H1 (cell line): ENCODE measurements around the gene SPINDOC. TPM values are rescaled to one million over a fixed set of nuclear protein-coding genes. Genes with fewer than 3 reads are reported as not detected.

ENCODE experiments used
- CTCF ChIA-PET: fragments of 300-600 bp; sonication (Branson Sonifier 250); formaldehyde crosslinking; loops from one replicate; lab custom pipeline; 2021; ENCODE audit not compliant: partially characterized antibody; lab: Charles Lee
- POLR2A ChIA-PET: fragments of 300-600 bp; sonication (Branson Sonifier 250); formaldehyde crosslinking; loops from one replicate; lab custom pipeline; 2021; ENCODE audit warnings: inconsistent platforms; ENCODE audit not compliant: partially characterized antibody; lab: Charles Lee
- DNase-seq, 2 experiments: peaks; one replicate each; pipeline versions ENCODE4 v3.0.0 to v3.0.0-alpha.2; 2010 to 2022; ENCODE audit warnings: low spot score in 2 of 2, low read depth in 1 of 2, mixed read lengths in 1 of 2
- FAIRE-seq: peaks from 2 replicates; lab custom pipeline; 2011; peaks lifted over from hg19 to GRCh38; lab: Jason Lieb, UNC
- H2AFZ ChIP-seq: 2 replicates; pipeline ENCODE4 v1.8.1; 2012; ENCODE audit warnings: low read length, inconsistent platforms
- H2AK5ac ChIP-seq: 2 replicates; pipeline ENCODE4 v1.6.1; 2013; ENCODE audit warnings: low read depth, low read length
- H2BK120ac ChIP-seq: replicated peaks from 2 replicates; pipeline ENCODE3; 2013; ENCODE audit warnings: low read depth, low read length, inconsistent platforms
- H2BK12ac ChIP-seq: 2 replicates; pipeline ENCODE4 v1.6.1; 2013; ENCODE audit warnings: low read depth, low read length
- H2BK15ac ChIP-seq: 2 replicates; pipeline ENCODE4 v1.6.1; 2013; ENCODE audit warnings: low read length
- H2BK20ac ChIP-seq: 2 replicates; pipeline ENCODE4 v1.6.1; 2013; ENCODE audit warnings: low read length
- H2BK5ac ChIP-seq: 2 replicates; pipeline ENCODE4 v1.6.1; 2013; ENCODE audit warnings: low read depth, low read length
- H3K14ac ChIP-seq: 2 replicates; pipeline ENCODE4 v1.6.1; 2013; ENCODE audit warnings: inconsistent platforms; ENCODE audit not compliant: insufficient read length
- H3K18ac ChIP-seq: 2 replicates; pipeline ENCODE4 v1.6.1; 2013; ENCODE audit warnings: low read length; ENCODE audit errors: extremely low read depth
- H3K23ac ChIP-seq: 2 replicates; pipeline ENCODE4 v1.6.1; 2013; ENCODE audit warnings: inconsistent platforms; ENCODE audit not compliant: insufficient read length
- H3K23me2 ChIP-seq: 2 replicates; pipeline ENCODE4 v1.6.1; 2013; ENCODE audit warnings: low read depth, low read length
- H3K27ac ChIP-seq: 2 replicates; pipeline ENCODE4 v1.6.1; 2011; ENCODE audit warnings: low read depth, low read length, inconsistent platforms
- H3K27me3 ChIP-seq, 4 experiments: replicated peaks in 1 of 4; 1 replicate in 1 of 4; 2 replicates in 3 of 4; pipeline versions ENCODE4 v1.6.1 to v1.8.1; 2011 to 2013; ENCODE audit warnings: low read length in 3 of 4, mild to moderate bottlenecking in 3 of 4, inconsistent platforms in 2 of 4, mixed read lengths in 2 of 4, moderate library complexity in 1 of 4; ENCODE audit not compliant: control insufficient read depth in 3 of 4, insufficient read depth in 3 of 4; ENCODE audit errors: extremely low read depth in 1 of 4
- H3K36me3 ChIP-seq, 4 experiments: 2 replicates each; pipeline versions ENCODE4 v1.6.1 to v1.8.1; 2011 to 2013; ENCODE audit warnings: mild to moderate bottlenecking in 4 of 4, low read length in 3 of 4, moderate library complexity in 2 of 4, control low read depth in 1 of 4, inconsistent platforms in 1 of 4; ENCODE audit not compliant: insufficient read depth in 4 of 4, control insufficient read depth in 2 of 4
- H3K4ac ChIP-seq: replicated peaks from 2 replicates; pipeline ENCODE3; 2013; ENCODE audit warnings: low read length, low read depth, mixed read lengths, inconsistent platforms; ENCODE audit not compliant: insufficient read length
- H3K4me1 ChIP-seq, 4 experiments: replicated peaks in 1 of 4; 1 replicate in 1 of 4; 2 replicates in 3 of 4; pipeline versions ENCODE4 v1.6.1 to v1.8.1; 2011 to 2013; ENCODE audit warnings: low read length in 3 of 4, inconsistent platforms in 2 of 4, mixed read lengths in 1 of 4; ENCODE audit not compliant: insufficient read depth in 4 of 4, control insufficient read depth in 3 of 4
- H3K4me2 ChIP-seq, 2 experiments: 2 replicates each; pipeline versions ENCODE4 v1.6.1 to v1.8.1; 2011 to 2013; ENCODE audit warnings: low read depth in 2 of 2, low read length in 2 of 2, control low read depth in 1 of 2, inconsistent platforms in 1 of 2, mild to moderate bottlenecking in 1 of 2; ENCODE audit not compliant: insufficient read depth in 1 of 2
- H3K4me3 ChIP-seq, 4 experiments: fragments of 200-600, 300-600 bp in 1 of 4; sonication (generic), shearing (Covaris generic), sonication (Bioruptor Twin) in 1 of 4; 2 replicates each; pipeline versions ENCODE4 v1.5.1 to v1.8.1; 2011 to 2016; ENCODE audit warnings: low read length in 4 of 4, low read depth in 3 of 4, control low read depth in 2 of 4, inconsistent platforms in 2 of 4, mild to moderate bottlenecking in 2 of 4, mixed read lengths in 1 of 4, moderate library complexity in 1 of 4; ENCODE audit not compliant: insufficient read depth in 2 of 4; ENCODE audit errors: extremely low read depth in 1 of 4
- H3K56ac ChIP-seq: replicated peaks from 2 replicates; pipeline ENCODE3; 2013; ENCODE audit warnings: low read depth, mild to moderate bottlenecking, mixed read lengths, low read length, inconsistent platforms; ENCODE audit not compliant: insufficient read length
- H3K79me1 ChIP-seq: 2 replicates; pipeline ENCODE4 v1.6.1; 2013; ENCODE audit warnings: low read depth, low read length, control low read depth
- H3K79me2 ChIP-seq, 2 experiments: 2 replicates each; pipeline versions ENCODE4 v1.6.1 to v1.8.1; 2012 to 2013; ENCODE audit warnings: low read length in 2 of 2, mild to moderate bottlenecking in 2 of 2, inconsistent platforms in 1 of 2; ENCODE audit not compliant: insufficient read depth in 2 of 2, control insufficient read depth in 1 of 2
- H3K9ac ChIP-seq, 4 experiments: replicated peaks in 1 of 4; 1 replicate in 1 of 4; 2 replicates in 3 of 4; pipeline versions ENCODE4 v1.6.1 to v1.8.1; 2011 to 2013; ENCODE audit warnings: low read depth in 3 of 4, low read length in 3 of 4, control low read depth in 2 of 4, mild to moderate bottlenecking in 2 of 4, moderate library complexity in 2 of 4, inconsistent platforms in 1 of 4; ENCODE audit errors: extremely low read depth in 1 of 4
- H3K9me3 ChIP-seq, 2 experiments: 2 replicates each; pipeline versions ENCODE4 v1.6.1 to v1.8.1; 2012 to 2013; ENCODE audit warnings: mild to moderate bottlenecking in 2 of 2, moderate library complexity in 2 of 2, control low read depth in 1 of 2, inconsistent platforms in 1 of 2, low read depth in 1 of 2, low read length in 1 of 2, mixed read lengths in 1 of 2; ENCODE audit not compliant: insufficient read depth in 2 of 2
- H4K20me1 ChIP-seq, 2 experiments: replicated peaks in 1 of 2; 2 replicates each; pipeline versions ENCODE3 to v1.8.1; 2011 to 2013; ENCODE audit warnings: inconsistent platforms in 2 of 2, low read length in 2 of 2, mild to moderate bottlenecking in 1 of 2; ENCODE audit not compliant: insufficient read depth in 2 of 2, control insufficient read depth in 1 of 2
- H4K5ac ChIP-seq: 2 replicates; pipeline ENCODE4 v1.6.1; 2013; ENCODE audit warnings: low read length, low read depth, mixed read lengths, inconsistent platforms; ENCODE audit not compliant: insufficient read length
- H4K8ac ChIP-seq: 2 replicates; pipeline ENCODE4 v1.8.0; 2013; ENCODE audit warnings: mild to moderate bottlenecking, moderate library complexity, low read length, inconsistent platforms; ENCODE audit not compliant: insufficient read depth; ENCODE audit errors: extremely low read depth
- H4K91ac ChIP-seq: replicated peaks from 2 replicates; pipeline ENCODE3; 2013; ENCODE audit warnings: low read length, mixed read lengths, inconsistent platforms; ENCODE audit not compliant: insufficient read length
- CTCF ChIP-seq, 3 experiments: IDR thresholded peaks; 1 replicate in 2 of 3; 2 replicates in 1 of 3; pipeline versions ENCODE4 v1.5.1 to v1.6.1; 2011; ENCODE audit warnings: low read length in 3 of 3, mild to moderate bottlenecking in 3 of 3, inconsistent platforms in 2 of 3, low read depth in 1 of 3, moderate library complexity in 1 of 3; ENCODE audit not compliant: insufficient read depth in 1 of 3; ENCODE audit errors: control extremely low read depth in 1 of 3
- HDAC6 ChIP-seq: IDR thresholded peaks from one replicate; pipeline ENCODE4 v1.7.1; 2012; ENCODE audit warnings: low read depth, mild to moderate bottlenecking, inconsistent platforms, low read length, moderate library complexity
- JUND ChIP-seq: IDR thresholded peaks from 2 replicates; pipeline ENCODE4 v1.6.1; 2011; ENCODE audit warnings: mild to moderate bottlenecking, improper control_type of control experiment, low read length
- MAX ChIP-seq: IDR thresholded peaks from 2 replicates; pipeline ENCODE4 v1.6.1; 2012; ENCODE audit warnings: inconsistent platforms
- RAD21 ChIP-seq, 2 experiments: IDR thresholded peaks in 1 of 2; conservative IDR thresholded peaks in 1 of 2; 2 replicates each; pipeline ENCODE4 v1.6.1; 2011; ENCODE audit warnings: low read depth in 2 of 2, low read length in 2 of 2, improper control_type of control experiment in 1 of 2, inconsistent platforms in 1 of 2, mild to moderate bottlenecking in 1 of 2, moderate library complexity in 1 of 2
- SP1 ChIP-seq: IDR thresholded peaks from 2 replicates; pipeline ENCODE4 v1.6.1; 2011; ENCODE audit warnings: low read depth, low read length
- SP4 ChIP-seq: IDR thresholded peaks from 2 replicates; pipeline ENCODE4 v1.6.1; 2012; ENCODE audit warnings: low read length, inconsistent platforms
- TEAD4 ChIP-seq: IDR thresholded peaks from 2 replicates; pipeline ENCODE4 v1.6.1; 2012; ENCODE audit warnings: low read depth, low read length, inconsistent platforms, mixed read lengths
- WGBS, 2 experiments: shearing (Covaris generic) in 1 of 2; methylation state at CpG; one replicate each; pipeline versions ENCODE4 v1.1.6 to v1.1.7; 2013 to 2015; ENCODE audit warnings: low lambda C conversion rate in 2 of 2, mixed read lengths in 2 of 2, inconsistent platforms in 1 of 2, low coverage in 1 of 2, missing lambda C conversion rate in 1 of 2; ENCODE audit not compliant: insufficient replicate concordance in 2 of 2, insufficient coverage in 1 of 2, insufficient read length in 1 of 2; ENCODE audit errors: extremely low coverage in 1 of 2, missing lambda C conversion rate in 1 of 2; 5-methylcytosine and 5-hydroxymethylcytosine counted together
- polyA plus RNA-seq, 7 experiments: library from polyadenylated mRNA; depleted of rRNA in 3 of 7; stranded (reverse) in 5 of 7; unstranded in 2 of 7; fragments of >200 nt in 5 of 7; fragments of 200-250 nt in 2 of 7; gene quantifications; 1 replicate in 5 of 7; 2 replicates in 1 of 7; 4 replicates in 1 of 7; pipeline versions ENCODE4 v1.2.1 to v1.2.3, GENCODE V29; 2011 to 2013; ENCODE audit warnings: missing spikeins in 2 of 7, mixed read lengths in 2 of 7
- total RNA-seq: library from RNA; stranded (reverse); fragmentation: NEBNext Ultra II Directional; extraction: Animal tissue kit (Norgen Biotek cat#: 25700); gene quantifications from 2 replicates; pipeline ENCODE4 v1.2.1, GENCODE V29; 2021

SPINDOC gene
- total and polyA plus RNA-seq, 2 of the 8 experiments (the other 6 are each of a cell fraction or from before 2014, with no cell fraction given) = 78.7 to 99.7 TPM

- H3K27ac ChIP-seq = no peak overlapping the region
- no peak overlapping the region for H3K4me3 ChIP-seq
- peak overlapping the region; percentile 87; the same call in 1 of the 2 replicates for H2BK5ac ChIP-seq
- H4K20me1 ChIP-seq = peaks cover 0 to 6% of the 10 kb centered on the region in 2 experiments
- FAIRE-seq (peak; percentile 7), DNase-seq (peak in 1 of 2 experiments; percentile 65)
- H3K4me2 ChIP-seq = no peak overlapping the region
- H3K14ac ChIP-seq = no peak overlapping the region
- H2AK5ac ChIP-seq = no peak overlapping the region
- no peak overlapping the region for H2AFZ ChIP-seq
- H3K23ac ChIP-seq = no peak overlapping the region
- peak overlapping the region; percentile 99; the same call in 1 of the 2 replicates for H2BK15ac ChIP-seq
- H3K4ac ChIP-seq = no peak overlapping the region
- H2BK12ac ChIP-seq = peak overlapping the region; percentile 71; the same call in 1 of the 2 replicates
- H3K79me2 ChIP-seq = no peaks in the 10 kb centered on the region
- H3K18ac ChIP-seq = peak overlapping the region; percentile 84; the same call in 1 of the 2 replicates
- no peak overlapping the region for H3K9ac ChIP-seq
- peaks cover 3 to 12% (median 8%) of the 10 kb centered on the region in 4 experiments for H3K4me1 ChIP-seq
- no peak overlapping the region for H4K5ac ChIP-seq
- no peaks in the 10 kb centered on the region for H3K9me3 ChIP-seq
- 98% methylated on average over 8 of the region's 8 CpGs; no CpG with 5 or more reads in 1 of the 2 experiments for WGBS, 2 experiments
- peak overlapping the region; percentile 51 for H2BK20ac ChIP-seq
- peaks cover 0 to 24% (median 9%) of the 10 kb centered on the region in 4 experiments; a peak in 6 of 8 replicates for H3K36me3 ChIP-seq
- H4K91ac ChIP-seq = peak overlapping the region; percentile 36
- H2BK120ac ChIP-seq = no peak overlapping the region
- H3K23me2 ChIP-seq = no peaks in the 10 kb centered on the region
- no peaks in the 10 kb centered on the region; the same call in 1 of the 2 replicates for H3K79me1 ChIP-seq
- no peaks in the 10 kb centered on the region for H3K27me3 ChIP-seq
- H3K56ac ChIP-seq = no peak overlapping the region
- ChIA-PET CTCF (interaction anchor here (1.0 to 3.9 kb wide), 30 partner anchors 10 to 122 kb away, joined by 3 to 17 read pairs (median 5); partner anchors contain the start of gene ZFTA), POLR2A (interaction anchor here (0.9 to 9.0 kb wide), 10 partner anchors 12 to 88 kb away, joined by 3 to 85 read pairs (median 4); no protein-coding TSS in a partner anchor)
- H4K8ac ChIP-seq = no peak overlapping the region
- TF ChIP-seq HDAC6 = no peak
- TF ChIP-seq MAX = 0 out of 2 replicates have a peak, but pooled peaks have one; percentile 9
- no peak for TF ChIP-seq SP1
- TF ChIP-seq TEAD4 = peak; percentile 73
- no peak for TF ChIP-seq SP4
- TF ChIP-seq JUND = no peak
- peak; percentile 76 to 84 for TF ChIP-seq RAD21 (IDR thresholded peaks at IDR 0.05 in 1 of 2, conservative IDR thresholded peaks at IDR 0.05 in 1 of 2; ENCODE audit: low read depth in 2 of 2, low read length in 2 of 2)
- TF ChIP-seq CTCF (IDR thresholded peaks at IDR 0.05; ENCODE audit: control extremely low read depth in 1 of 3, insufficient read depth in 1 of 3, low read depth in 1 of 3, low read length in 3 of 3) = peak; percentile 69 to 85 (median 80)
Observed at GRCh38 chr11:63829823-63830489, 16.7 kb downstream of the SPINDOC start.
